Measurements from ENCODE around the gene DMTF1.
"Not testable (repeated sequence)": the region's sequence is repeated elsewhere in the genome, so short reads cannot be mapped to it uniquely, and the experiment has no call there.

The DMTF1 gene

GRCh38 chr7:87225696-87226095 lies 73.4 kb downstream of the DMTF1 start:
- DNase-seq (ENCODE audit: low read depth in 2 of 2): no peak

- DNase-seq (ENCODE audit: low read depth in 2 of 2): no peak
These were observed 74.2 kb downstream of the DMTF1 start for GRCh38 chr7:87226495-87226894.

DNA sequence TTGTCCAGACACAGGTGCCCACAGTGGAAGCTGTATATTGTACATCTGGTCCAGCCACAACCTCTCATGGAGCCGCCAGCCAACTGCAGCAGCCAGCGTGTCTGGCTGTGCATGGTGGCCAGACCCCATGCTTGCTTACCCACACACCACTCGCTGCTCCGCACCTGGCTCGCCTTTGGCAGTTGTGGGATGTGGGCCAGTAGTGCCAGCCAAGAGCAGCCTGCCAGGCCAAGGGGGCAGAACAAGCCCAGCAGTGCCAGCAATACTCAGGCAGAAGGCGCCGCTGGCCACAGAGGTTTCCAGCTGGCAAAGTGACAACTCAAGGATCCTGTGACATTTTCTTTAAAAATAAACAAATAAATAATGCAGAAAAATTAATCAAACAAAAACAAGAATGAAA lies 79.0 kb downstream of the DMTF1 start:
- no peak for DNase-seq (ENCODE audit: low read depth in 2 of 2)

DNA sequence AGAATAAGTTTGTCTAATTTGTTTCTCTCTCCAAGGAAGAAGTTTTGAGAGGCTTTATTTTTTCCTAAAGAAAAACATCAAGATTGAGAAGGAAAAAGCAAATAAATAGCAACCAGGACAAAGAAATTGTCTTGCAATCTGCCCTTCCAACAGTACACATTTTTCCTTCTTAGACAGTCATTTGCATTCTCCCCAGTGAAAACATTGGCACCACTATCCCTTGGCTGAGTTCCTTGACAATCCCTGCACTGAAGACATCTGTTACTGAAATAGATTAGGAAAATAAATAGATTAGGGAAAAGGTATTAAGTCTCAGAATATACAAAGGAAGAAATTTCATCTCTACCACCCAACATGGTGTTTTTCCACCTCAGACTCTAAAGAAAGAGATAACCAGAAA lies 79.5 kb downstream of the DMTF1 start:
- no peak for DNase-seq (ENCODE audit: low read depth in 2 of 2)

GRCh38 chr7:87234949-87235348 lies 82.7 kb downstream of the DMTF1 start:
- DNase-seq (ENCODE audit: low read depth in 2 of 2): no peak

GRCh38 chr7:87238464-87239051 lies 86.3 kb downstream of the DMTF1 start:
- not testable (repeated sequence) for DNase-seq (ENCODE audit: low read depth in 2 of 2)

DNA sequence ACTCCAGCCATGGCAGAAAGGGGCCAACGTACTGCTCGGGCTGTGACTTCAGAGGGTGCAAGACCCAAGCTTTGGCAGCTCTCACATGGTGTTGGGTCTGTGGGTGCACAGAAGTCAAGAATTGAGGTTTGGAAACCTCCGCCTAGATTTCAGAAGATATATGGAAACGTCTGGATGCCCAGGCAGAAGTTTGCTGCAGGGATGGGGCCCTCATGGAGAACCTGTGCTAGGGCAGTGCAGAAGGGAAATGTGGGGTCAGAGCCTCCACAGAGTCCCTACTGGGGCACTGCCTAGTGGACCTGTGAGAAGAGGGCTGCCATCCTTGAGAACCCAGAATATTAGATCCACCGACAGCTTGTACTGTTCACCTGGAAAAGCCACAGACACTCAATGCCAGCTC lies 93.4 kb downstream of the DMTF1 start:
- DNase-seq (ENCODE audit: low read depth in 2 of 2): not testable (repeated sequence)
